COLO668 (cell line): ENCODE data around the gene OBSCN.

Experiments used
- DNase-seq: peaks from one replicate; lab custom pipeline; 2025; ENCODE audit not compliant: unreplicated experiment; lab: John Stamatoyannopoulos, UW

OBSCN gene

DNA sequence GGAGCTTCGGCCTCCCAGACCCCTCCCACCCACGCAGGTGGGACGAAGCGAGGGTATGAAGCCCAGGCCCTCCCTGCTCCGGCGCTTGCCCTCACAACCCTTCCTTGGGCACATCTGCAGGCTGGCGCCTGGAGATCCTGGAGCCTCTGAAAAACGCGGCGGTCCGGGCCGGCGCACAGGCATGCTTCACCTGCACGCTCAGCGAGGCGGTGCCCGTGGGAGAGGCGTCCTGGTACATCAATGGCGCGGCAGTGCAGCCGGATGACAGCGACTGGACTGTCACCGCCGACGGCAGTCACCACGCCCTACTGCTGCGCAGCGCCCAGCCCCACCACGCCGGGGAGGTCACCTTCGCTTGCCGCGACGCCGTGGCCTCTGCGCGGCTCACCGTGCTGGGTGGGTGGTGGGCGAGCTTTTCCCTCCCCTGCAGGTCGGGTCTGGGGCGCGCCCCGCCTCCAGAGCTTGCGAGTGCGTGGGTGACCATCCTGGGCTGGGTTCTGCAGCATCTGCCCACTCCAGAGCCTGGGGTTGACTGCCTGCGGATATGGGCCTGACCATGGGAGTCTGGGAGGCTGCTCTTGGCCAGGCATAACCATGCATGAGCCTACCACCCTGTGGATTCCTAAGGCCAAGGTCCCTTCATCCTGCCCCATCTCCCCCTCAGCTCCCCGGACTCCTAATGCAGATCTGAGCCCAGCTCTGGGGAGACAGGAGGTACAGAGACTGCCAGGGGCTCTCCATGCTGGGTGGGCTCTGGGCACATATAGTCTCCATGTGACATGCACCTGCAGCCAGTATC lies 108.9 kb downstream of the OBSCN start:
- no peak for DNase-seq

DNA sequence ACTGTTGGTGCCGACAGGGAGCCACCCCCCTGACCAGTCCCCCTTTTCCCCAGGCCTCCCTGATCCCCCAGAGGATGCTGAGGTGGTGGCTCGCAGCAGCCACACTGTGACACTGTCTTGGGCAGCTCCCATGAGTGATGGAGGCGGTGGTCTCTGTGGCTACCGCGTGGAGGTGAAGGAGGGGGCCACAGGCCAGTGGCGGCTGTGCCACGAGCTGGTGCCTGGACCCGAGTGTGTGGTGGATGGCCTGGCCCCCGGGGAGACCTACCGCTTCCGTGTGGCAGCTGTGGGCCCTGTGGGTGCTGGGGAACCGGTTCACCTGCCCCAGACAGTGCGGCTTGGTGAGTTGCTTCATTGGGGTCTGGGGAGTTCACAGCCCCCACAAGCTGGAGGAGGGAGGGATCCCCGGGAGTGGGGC lies 109.6 kb downstream of the OBSCN start:
- DNase-seq: no peak

DNA sequence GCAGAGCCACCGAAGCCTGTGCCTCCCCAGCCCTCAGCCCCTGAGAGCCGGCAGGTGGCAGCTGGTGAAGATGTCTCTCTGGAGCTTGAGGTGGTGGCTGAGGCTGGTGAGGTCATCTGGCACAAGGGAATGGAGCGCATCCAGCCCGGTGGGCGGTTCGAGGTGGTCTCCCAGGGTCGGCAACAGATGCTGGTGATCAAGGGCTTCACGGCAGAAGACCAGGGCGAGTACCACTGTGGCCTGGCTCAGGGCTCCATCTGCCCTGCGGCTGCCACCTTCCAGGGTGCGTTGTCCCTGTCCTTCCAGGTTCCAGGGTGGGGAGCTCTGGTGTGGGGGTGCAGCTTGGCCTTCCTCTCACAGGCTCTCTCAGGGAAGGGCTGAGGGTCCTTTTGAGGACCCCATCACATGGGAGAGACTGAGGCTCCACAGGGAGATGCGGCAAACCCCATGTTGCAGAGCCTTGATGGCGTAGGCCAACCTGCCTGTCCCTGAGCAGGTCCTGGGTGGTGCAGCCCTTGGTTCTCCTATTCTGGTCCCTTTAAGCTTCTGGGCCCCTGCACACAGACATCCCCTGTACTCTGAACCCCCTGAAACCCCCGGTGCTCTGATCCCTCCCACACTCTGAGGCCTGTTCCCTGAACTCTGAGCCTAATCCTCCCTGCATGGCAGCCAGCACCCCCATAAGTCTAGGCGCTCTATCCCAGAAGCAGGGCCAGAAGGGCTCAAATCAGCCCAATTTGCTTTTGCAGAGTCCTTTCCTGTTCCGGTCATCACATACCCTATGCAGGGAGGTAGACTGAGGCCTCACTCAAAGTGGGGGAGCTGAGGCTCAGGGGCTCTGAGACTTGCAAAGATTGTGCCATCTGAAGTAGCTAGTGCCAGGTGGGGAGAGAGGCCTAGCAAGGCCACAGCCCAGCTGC lies 110.3 kb downstream of the OBSCN start:
- no peak for DNase-seq

DNA sequence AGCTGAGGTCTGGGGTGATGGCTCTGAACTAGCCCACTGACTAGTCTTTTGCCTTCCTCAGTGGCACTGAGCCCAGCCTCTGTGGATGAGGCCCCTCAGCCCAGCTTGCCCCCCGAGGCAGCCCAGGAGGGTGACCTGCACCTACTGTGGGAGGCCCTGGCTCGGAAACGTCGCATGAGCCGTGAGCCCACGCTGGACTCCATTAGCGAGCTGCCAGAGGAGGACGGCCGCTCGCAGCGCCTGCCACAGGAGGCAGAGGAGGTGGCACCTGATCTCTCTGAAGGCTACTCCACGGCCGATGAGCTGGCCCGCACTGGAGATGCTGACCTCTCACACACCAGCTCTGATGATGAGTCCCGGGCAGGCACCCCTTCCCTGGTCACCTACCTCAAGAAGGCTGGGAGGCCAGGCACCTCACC lies 111.0 kb downstream of the OBSCN start:
- DNase-seq: no peak

DNA sequence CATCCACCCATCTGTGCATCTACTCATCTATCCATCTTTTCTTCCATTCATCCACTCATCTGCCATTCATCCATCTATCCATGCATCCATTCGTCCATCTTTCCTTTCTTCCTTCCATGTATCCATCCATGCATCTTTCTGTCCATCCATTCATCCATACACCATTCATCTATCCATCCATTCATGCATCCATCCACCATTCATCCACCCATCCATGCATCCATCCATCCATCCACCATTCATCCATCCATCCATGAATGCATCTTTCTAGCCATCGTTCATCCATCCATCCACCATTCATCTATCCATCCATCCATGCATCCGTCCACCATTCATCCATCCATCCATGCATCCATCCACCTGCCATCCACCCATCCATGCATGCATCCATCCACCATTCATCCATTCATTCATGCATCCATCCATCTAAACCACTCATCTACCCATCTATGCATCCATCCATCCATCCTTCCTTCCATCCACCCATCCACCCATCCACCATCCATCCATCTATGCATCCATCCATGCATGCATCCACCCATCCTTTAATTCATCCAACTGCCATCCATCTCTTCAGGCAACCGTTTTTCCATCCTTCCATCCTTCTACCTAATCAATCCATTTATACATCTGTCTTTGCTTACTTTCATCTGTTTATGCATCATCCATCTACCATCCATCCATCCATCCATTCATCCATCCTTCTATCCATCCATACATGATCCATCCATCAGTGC lies 111.7 kb downstream of the OBSCN start:
- no peak for DNase-seq

DNA sequence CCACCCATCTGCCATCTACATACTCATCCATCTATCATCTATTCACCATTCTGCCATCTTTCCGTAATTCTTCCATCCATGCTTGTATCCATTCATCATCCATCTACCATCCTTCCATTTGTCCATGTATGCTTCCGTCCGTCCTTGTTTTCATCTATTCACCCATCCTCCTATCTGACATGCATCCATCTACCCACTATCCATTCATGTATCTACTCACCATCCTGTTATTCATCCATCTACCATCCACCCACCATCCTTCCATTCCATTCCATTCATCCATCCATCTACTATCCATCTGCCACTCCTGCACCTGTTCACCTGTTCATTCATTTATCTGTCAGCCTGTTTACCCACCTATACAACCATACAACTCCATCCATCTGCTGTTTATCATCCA lies 112.5 kb downstream of the OBSCN start:
- no peak for DNase-seq

DNA sequence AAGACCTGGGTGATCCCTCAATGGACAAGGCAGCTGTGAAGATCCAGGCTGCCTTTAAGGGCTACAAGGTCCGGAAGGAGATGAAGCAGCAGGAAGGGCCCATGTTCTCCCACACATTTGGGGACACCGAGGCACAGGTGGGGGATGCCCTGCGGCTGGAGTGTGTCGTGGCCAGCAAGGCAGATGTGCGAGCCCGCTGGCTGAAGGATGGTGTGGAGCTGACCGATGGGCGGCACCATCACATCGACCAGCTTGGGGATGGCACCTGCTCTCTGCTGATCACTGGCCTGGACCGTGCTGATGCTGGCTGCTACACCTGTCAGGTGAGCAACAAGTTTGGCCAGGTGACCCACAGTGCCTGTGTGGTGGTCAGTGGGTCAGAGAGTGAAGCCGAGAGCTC lies 113.6 kb downstream of the OBSCN start:
- no peak for DNase-seq

DNA sequence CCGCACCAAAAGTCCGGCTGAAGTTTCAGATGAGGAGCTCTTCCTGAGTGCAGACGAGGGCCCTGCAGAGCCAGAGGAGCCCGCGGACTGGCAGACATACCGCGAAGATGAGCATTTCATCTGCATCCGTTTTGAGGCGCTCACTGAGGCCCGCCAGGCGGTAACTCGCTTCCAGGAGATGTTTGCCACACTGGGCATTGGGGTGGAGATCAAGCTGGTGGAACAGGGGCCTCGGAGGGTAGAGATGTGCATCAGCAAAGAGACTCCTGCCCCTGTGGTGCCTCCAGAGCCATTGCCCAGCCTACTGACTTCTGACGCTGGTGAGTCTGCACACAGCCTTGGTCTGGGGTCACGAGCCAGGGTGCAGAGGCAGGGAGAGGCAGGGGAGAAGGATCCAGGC lies 114.1 kb downstream of the OBSCN start:
- DNase-seq: no peak

DNA sequence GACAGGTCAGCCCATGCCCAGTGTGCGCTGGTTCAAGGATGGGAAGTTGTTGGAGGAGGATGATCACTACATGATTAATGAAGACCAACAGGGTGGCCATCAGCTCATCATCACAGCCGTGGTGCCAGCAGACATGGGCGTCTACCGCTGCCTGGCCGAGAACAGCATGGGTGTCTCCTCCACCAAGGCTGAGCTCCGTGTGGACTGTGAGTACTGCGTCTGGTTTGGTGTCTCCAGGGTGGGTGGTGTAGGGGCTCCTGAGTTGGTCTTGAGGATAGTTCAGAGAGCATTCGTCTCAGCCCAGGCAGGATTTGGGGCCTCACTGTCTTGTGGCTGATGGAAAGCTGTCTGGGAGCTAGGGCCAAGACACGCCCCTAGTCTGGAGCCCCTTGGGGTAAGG lies 115.6 kb downstream of the OBSCN start:
- no peak for DNase-seq

DNA sequence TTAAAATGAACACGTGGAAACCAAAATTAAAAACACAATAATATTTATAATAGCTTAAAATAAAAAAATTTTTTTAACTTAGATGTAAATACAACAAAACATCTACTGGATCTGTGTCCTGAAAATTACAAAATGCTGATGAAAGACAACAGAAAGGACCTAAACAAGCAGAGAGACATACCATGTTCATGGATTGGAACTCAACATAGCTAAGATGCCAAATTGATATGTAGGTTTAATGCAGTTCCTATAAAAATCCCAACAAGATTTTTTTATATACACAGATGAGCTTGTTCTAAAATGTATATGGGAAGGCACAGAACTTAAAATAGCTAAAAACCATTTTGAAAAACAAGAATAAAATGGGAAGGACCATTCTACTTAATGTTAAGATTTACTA lies 117.4 kb downstream of the OBSCN start:
- DNase-seq: no peak

DNA sequence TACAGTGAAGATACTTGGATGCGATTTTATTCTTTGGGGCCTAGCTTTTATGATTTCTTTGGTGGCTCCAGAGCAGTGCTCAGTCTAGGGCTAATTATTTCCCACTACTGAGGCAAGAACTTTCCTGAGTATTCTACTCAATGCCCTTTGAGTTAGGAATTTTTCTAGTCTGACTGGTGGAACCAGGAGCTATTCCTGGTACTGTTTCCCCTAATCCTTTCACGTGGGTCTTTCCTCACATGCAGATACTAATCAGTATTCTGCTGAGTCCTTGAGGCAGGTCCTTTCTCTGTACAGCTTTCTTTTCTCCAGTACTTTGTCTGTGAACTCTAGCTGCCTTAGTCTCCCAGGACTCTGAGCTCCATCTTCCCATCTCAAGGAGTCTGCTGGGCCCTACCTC lies 122.0 kb downstream of the OBSCN start:
- DNase-seq: no peak

DNA sequence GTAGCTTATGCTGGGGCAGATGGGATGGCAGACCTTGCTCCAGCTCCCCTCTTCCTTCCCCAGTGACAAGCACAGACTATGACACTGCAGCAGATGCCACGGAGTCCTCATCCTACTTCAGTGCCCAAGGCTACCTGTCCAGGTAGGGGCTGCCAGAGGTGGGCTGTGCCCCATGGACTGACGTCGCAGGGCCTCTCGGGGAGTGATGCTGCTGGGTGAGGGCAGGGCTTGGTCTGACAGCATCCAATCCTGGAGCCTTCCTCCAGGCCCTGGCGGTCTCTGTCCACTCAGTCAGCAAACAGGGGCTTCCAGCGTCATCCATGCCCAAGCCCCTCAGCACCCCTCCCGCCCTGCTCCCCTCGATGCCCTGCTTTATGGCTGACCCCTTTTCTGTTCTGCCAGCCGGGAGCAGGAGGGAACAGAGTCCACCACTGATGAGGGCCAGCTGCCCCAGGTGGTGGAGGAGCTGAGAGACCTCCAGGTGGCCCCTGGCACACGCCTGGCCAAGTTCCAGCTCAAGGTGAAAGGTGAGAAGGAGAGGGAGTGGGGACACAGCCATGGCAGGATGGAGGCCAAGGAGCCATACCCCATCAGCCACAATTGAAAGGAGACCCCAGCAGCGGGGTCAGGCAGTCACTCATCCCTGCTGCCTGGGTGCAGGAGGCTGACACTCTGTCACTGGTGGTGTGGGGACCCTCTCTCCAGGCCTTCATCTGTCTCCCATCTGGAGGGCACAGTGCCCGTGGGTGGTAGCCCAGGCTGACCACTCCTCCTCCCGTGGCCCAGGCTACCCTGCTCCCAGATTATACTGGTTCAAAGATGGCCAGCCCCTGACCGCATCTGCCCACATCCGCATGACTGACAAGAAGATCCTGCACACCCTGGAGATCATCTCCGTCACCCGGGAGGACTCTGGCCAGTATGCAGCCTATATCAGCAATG lies 125.2 kb downstream of the OBSCN start:
- no peak for DNase-seq

DNA sequence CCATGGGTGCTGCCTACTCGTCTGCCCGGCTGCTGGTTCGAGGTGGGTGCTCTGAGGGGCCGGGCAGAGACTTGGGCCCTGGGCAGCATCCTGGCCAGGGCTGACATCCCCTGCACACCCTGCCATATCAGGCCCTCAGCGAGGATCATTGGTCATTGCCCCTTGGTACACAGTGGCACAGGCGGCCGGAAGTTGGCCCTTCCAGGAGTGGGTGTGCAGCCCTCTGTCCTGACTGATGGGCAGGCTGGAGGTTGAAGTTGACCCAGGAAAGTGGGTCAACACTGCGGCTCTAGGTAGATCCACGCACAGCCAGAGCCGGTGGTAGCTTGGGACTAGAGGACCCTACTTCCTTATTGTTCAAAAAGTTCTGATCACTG lies 125.9 kb downstream of the OBSCN start:
- DNase-seq: no peak

DNA sequence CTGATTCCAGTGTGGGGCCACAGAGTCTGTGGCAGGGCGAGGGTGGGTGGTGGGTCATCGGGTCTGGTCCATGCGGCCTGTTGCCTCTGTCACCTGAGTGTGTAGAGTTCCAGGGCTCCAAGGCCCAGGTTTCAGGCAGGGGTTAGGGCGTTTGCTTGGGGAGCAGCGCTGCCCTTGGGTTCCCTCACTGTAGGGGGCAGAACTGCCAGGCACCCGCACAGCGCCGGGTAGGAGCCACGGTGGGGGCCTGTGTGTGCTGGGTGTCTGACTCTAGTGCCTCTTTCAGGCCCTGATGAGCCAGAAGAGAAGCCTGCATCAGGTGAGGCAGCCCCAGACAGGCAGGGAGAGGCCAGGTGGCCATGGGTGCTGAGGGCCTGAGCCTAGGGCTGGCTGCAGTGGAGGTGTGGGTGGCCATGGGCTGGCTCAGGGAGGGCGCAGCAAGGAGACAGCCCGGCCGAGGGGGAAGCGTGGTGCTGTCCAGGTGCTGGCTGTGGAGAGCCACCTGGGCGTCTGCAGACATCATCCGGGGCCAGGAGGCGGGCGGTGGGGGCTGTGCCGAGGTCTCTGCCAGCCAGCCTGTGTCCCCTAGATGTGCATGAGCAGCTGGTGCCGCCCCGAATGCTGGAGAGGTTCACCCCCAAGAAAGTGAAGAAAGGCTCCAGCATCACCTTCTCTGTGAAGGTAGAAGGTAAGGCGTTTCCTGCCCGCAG lies 126.5 kb downstream of the OBSCN start:
- DNase-seq: no peak

DNA sequence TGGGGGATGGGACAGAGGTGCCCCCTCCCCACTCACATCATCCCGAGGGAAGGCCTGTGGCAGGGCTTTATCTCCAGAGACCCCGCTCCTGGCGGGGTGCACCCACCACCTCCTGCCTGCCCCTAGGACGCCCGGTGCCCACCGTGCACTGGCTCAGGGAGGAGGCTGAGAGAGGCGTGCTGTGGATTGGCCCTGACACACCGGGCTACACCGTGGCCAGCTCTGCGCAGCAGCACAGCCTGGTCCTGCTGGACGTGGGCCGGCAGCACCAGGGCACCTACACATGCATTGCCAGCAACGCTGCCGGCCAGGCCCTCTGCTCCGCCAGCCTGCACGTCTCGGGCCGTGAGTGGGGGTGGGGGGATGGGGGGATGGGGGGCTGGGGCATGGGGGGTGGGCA lies 127.1 kb downstream of the OBSCN start:
- DNase-seq: no peak

DNA sequence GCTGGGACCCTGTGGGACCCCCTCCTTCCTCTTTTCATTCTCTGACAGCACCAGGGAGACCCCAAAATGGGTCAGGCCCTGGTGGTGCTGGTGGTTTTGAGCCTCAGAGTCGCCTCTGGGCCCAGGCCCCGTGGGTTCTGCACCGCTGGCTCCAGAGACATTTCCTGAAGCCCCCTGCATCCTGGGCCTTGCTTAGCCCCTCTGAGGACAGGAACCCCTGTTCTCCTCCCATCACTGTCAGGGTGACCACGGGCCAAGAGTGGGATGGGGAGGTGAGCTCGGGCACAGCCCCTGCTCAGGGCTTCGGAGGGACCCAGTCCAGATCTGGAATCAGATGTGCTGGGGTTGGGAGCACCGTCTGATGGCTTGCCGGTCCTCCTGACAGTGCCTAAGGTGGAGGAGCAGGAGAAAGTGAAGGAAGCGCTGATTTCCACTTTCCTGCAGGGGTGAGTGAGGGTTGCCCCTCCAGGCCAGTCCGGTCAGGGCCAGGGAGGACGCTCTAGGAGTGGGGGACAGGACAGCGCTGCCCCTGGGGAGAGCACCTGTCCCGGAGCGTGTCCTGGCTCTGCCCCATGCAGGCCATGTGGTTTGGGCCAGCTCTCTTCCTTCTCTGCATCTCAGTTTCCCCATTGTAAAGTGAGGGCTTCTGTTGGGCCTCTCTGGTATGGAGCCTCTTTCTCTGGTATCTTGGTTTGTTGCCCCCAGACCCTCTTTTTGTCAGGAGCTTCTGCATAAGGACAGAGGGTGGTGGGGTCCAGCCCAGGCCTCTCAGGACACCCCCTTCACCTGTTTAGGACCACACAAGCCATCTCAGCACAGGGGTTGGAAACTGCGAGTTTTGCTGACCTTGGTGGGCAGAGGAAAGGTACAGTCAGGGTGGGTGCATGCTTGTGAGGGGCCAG lies 127.8 kb downstream of the OBSCN start:
- no peak for DNase-seq

DNA sequence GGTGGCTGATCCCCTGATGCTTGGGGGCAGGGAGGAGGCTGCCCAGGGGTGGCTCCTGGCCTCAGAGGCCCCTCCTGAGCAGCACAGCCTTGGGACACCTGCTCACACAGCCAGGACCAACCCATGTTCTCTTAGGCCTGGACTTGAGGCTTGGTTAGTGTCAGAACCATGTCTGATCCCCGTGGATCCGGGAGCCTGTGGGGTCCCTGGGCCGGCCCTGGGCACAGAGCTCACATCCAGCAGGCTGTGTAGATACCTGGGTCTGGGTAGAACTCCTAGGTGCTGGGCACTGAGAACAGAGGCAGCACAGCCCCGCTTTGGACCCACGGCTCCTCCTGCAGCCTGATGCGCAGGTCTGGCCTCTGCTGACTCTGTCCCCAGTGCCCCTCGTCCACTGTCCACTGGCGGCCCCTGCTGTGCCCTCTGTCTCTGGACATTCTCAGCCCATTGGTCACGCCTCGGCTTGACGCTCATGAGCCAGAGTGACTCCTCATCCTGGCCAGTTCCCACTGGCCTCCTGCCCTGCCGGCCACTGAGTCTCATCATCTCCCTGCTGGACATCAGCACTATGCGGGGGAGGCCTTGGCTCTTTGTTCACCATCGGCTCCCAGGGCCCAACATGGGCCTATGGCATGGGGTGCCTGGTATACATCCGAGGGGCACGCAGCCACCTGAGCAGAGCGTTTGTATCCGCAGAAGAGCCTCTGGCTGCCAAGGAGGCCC lies 128.6 kb downstream of the OBSCN start:
- no peak for DNase-seq

DNA sequence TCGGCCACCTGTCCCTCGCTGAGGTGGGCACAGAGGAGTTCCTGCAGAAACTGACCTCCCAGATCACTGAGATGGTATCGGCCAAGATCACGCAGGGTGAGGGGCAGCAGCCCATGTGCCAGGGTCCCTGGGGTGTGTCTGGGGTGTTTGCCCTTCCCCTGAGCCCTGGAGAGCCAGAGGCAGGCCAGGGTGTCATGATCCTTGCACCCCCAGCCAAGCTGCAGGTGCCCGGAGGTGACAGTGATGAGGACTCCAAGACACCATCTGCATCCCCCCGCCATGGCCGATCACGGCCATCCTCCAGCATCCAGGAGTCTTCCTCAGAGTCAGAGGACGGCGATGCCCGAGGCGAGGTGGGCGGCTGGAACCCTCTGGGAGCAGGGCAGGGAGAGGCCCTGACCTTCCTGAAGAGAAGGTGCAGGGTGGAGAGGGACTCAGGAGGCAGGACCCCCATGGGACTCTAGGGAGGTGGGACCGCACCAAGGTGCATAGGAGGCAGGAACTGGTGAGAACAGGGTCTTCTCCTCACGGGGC lies 129.3 kb downstream of the OBSCN start:
- no peak for DNase-seq
